ENCODE measurements around the gene COX8C.
"Not testable (repeated sequence)": the region's sequence is repeated elsewhere in the genome, so short reads cannot be mapped to it uniquely, and the experiment has no call there.

Gene COX8C

GRCh38 chr14:93375673-93376156 lies 28.7 kb downstream of the COX8C start:
- no peak for DNase-seq

- DNase-seq, result no peak
These were observed 32.8 kb downstream of the COX8C start for GRCh38 chr14:93379831-93380230.

GRCh38 chr14:93381644-93382043 lies 34.7 kb downstream of the COX8C start:
- no peak for DNase-seq

- DNase-seq, result not testable (repeated sequence)
These were observed 37.3 kb downstream of the COX8C start for GRCh38 chr14:93384256-93384655.

- DNase-seq, result no peak
These were observed 48.2 kb downstream of the COX8C start for GRCh38 chr14:93395231-93395630.

- DNase-seq, result no peak
These were observed 49.5 kb downstream of the COX8C start for GRCh38 chr14:93396456-93396855.
